Pons (tissue), 1 donor: ENCODE results near the gene MARCHF11.

Source experiments
- DNase-seq: peaks from one replicate; pipeline ENCODE4 v3.0.0-alpha.2; 2016; ENCODE audit warnings: low spot score

MARCHF11 gene

GRCh38 chr5:16131878-16132277, 47.7 kb downstream of the MARCHF11 start:
- DNase-seq: no peak

- no peak for DNase-seq
These were observed 50.6 kb downstream of the MARCHF11 start for GRCh38 chr5:16128944-16129343.

GRCh38 chr5:16127865-16128544, 51.6 kb downstream of the MARCHF11 start:
- DNase-seq: no peak

- DNase-seq: no peak
These were observed 59.0 kb downstream of the MARCHF11 start for GRCh38 chr5:16120579-16120978.

GRCh38 chr5:16119790-16120189, 59.8 kb downstream of the MARCHF11 start:
- DNase-seq: no peak

GRCh38 chr5:16115140-16115539, 64.5 kb downstream of the MARCHF11 start:
- DNase-seq: no peak

- no peak for DNase-seq
These were observed 71.2 kb downstream of the MARCHF11 start for GRCh38 chr5:16108418-16108817.

GRCh38 chr5:16104961-16105360, 74.6 kb downstream of the MARCHF11 start:
- no peak for DNase-seq

- DNase-seq: no peak
These were observed 84.0 kb downstream of the MARCHF11 start for GRCh38 chr5:16095612-16096011.

- DNase-seq: no peak
These were observed 89.3 kb downstream of the MARCHF11 start for GRCh38 chr5:16090270-16090669.

GRCh38 chr5:16082982-16083381, 96.6 kb downstream of the MARCHF11 start:
- DNase-seq: no peak

- DNase-seq: no peak
These were observed 97.5 kb downstream of the MARCHF11 start for GRCh38 chr5:16082053-16082452.

GRCh38 chr5:16081376-16081955, 98.1 kb downstream of the MARCHF11 start:
- DNase-seq: no peak

GRCh38 chr5:16076657-16077056, 102.9 kb downstream of the MARCHF11 start:
- DNase-seq: no peak

- DNase-seq: no peak
These were observed 105.2 kb downstream of the MARCHF11 start for GRCh38 chr5:16074358-16074757.

- DNase-seq: no peak
These were observed 107.0 kb downstream of the MARCHF11 start for GRCh38 chr5:16072616-16073015.

GRCh38 chr5:16067415-16067814, 112.2 kb downstream of the MARCHF11 start:
- no peak for DNase-seq

GRCh38 chr5:16066810-16067209, 112.8 kb downstream of the MARCHF11 start:
- no peak for DNase-seq

GRCh38 chr5:16066320-16066719, 113.3 kb downstream of the MARCHF11 start:
- no peak for DNase-seq

- no peak for DNase-seq
These were observed 113.8 kb downstream of the MARCHF11 start for GRCh38 chr5:16065831-16066230.

- no peak for DNase-seq
These were observed 115.3 kb downstream of the MARCHF11 start for GRCh38 chr5:16064135-16064893.

- DNase-seq: no peak
These were observed 118.4 kb downstream of the MARCHF11 start for GRCh38 chr5:16061163-16061562.

GRCh38 chr5:16057277-16057676, 122.3 kb downstream of the MARCHF11 start:
- DNase-seq: no peak
